ENCODE results near the gene PCSK2. TPM values are rescaled to one million over a fixed set of nuclear protein-coding genes. Genes with fewer than 3 reads are reported as not detected.

Gene PCSK2
- total and polyA plus RNA-seq, 10 donors = 0.06 to 0.17 (median 0.16) TPM; not detected in 3

DNA sequence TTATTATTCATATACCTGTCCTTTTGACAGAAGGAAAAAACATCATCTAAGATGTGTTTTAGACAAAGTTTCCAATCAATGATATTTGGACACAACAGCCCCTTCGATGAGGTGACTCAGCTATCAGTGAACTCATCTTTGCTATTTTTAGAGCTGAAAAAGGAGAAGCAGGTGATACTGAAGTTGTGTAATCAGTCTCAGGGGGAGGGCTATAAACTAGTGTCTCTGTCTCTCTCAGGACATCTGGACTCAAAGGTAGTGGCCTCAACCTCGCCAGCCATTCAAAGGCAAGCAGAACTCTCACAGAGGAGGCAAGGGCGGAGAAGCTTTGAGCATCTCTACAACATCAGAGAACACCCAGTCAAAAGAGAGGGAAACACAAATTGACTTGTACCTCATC, 168.9 kb downstream of the PCSK2 start:
- TF ChIP-seq POLR2AphosphoS5 (IDR thresholded peaks at IDR 0.05) = no peak
- TF ChIP-seq POLR2A (IDR thresholded peaks at IDR 0.05) = no peak
- TF ChIP-seq, protein P1, sequence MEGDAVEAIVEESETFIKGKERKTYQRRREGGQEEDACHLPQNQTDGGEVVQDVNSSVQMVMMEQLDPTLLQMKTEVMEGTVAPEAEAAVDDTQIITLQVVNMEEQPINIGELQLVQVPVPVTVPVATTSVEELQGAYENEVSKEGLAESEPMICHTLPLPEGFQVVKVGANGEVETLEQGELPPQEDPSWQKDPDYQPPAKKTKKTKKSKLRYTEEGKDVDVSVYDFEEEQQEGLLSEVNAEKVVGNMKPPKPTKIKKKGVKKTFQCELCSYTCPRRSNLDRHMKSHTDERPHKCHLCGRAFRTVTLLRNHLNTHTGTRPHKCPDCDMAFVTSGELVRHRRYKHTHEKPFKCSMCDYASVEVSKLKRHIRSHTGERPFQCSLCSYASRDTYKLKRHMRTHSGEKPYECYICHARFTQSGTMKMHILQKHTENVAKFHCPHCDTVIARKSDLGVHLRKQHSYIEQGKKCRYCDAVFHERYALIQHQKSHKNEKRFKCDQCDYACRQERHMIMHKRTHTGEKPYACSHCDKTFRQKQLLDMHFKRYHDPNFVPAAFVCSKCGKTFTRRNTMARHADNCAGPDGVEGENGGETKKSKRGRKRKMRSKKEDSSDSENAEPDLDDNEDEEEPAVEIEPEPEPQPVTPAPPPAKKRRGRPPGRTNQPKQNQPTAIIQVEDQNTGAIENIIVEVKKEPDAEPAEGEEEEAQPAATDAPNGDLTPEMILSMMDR (IDR thresholded peaks at IDR 0.05 in 8 of 11, conservative IDR thresholded peaks at IDR 0.05 in 3 of 11) = no peak
- no peaks in the 10 kb centered on the region for H3K36me3 ChIP-seq
- no peaks in the 10 kb centered on the region for H3K27me3 ChIP-seq (replicated peaks in 1 of 7)
- H3K27ac ChIP-seq = no peak overlapping the region
- DNase-seq = no peak
- intact Hi-C loops (cut with DNase I; ENCODE audit: low total_unique reads) = no loop called here
- H3K9me3 ChIP-seq = no peaks in the 10 kb centered on the region
- 74 to 91% (median 80%) methylated on average over 3 of the region's 3 CpGs for WGBS, 5 donors
- H3K4me3 ChIP-seq = no peak overlapping the region
- H3K4me1 ChIP-seq = no peaks in the 10 kb centered on the region

- no peak for DNase-seq
- H3K4me3 ChIP-seq = no peak overlapping the region
- peaks cover 0 to 6% (median 0%) of the 10 kb centered on the region in 8 donors for H3K9me3 ChIP-seq
- no peak overlapping the region for H3K27ac ChIP-seq
- intact Hi-C loops (cut with DNase I; ENCODE audit: low total_unique reads) = no loop called here
- TF ChIP-seq POLR2AphosphoS5 (IDR thresholded peaks at IDR 0.05) (no peak), POLR2A (IDR thresholded peaks at IDR 0.05) (no peak)
- TF ChIP-seq, protein P1 (IDR thresholded peaks at IDR 0.05 in 8 of 11, conservative IDR thresholded peaks at IDR 0.05 in 3 of 11) = no peak
- H3K27me3 ChIP-seq (replicated peaks in 1 of 7) = peaks cover 0 to 13% (median 0%) of the 10 kb centered on the region in 7 donors
- 42 to 58% (median 47%) methylated on average over 6 to 7 of the region's 7 CpGs for WGBS, 5 donors
- H3K4me1 ChIP-seq = no peaks in the 10 kb centered on the region
- H3K36me3 ChIP-seq = no peaks in the 10 kb centered on the region
Measured at GRCh38 chr20:17399303-17399985, 172.6 kb downstream of the PCSK2 start.

- 69 to 86% (median 76%) methylated on average over 4 of the region's 4 CpGs for WGBS, 5 donors
- Histone ChIP-seq H3K27ac (no peak overlapping the region), H3K9me3 (peaks cover 0 to 6% (median 0%) of the 10 kb centered on the region in 8 donors), H3K27me3 (replicated peaks in 1 of 7) (peaks cover 0 to 16% (median 0%) of the 10 kb centered on the region in 7 donors), H3K4me1 (no peaks in the 10 kb centered on the region), H3K36me3 (no peaks in the 10 kb centered on the region), H3K4me3 (no peak overlapping the region)
- TF ChIP-seq, protein P1 (IDR thresholded peaks at IDR 0.05 in 8 of 11, conservative IDR thresholded peaks at IDR 0.05 in 3 of 11) = no peak
- no peak for TF ChIP-seq POLR2A (IDR thresholded peaks at IDR 0.05)
- no peak for TF ChIP-seq POLR2AphosphoS5 (IDR thresholded peaks at IDR 0.05)
- intact Hi-C loops (cut with DNase I; ENCODE audit: low total_unique reads) = no loop called here
- DNase-seq = no peak
Measured at GRCh38 chr20:17403461-17403860, 176.6 kb downstream of the PCSK2 start.

DNA sequence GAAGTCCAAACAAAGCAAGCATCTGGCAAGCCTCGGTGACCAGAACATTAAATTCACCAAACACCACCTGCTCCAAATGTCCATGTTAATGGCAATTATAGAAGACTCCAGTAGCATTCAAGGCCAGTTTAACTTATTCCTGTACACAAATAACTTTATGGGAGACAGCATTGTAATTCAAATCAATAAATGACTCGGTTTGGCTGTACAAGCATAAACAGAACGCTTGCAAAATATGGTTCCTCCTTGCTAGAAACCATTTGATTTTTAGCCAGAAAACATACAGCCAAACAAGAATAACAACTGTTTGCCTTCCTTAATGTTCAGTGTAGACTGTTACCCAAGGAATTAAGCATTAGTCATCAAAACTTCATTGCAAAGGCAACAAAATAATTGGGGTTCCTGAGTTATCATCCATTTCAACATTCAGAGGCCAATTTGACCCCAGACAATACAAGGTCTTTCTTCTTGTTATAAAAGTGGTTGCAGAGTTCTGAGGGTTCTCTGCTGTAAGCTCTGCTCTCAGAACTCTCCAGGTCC, 179.3 kb downstream of the PCSK2 start:
- H3K4me1 ChIP-seq = no peaks in the 10 kb centered on the region
- H3K9me3 ChIP-seq = peaks cover 0 to 9% (median 0%) of the 10 kb centered on the region in 8 donors
- no peaks in the 10 kb centered on the region for H3K36me3 ChIP-seq
- H3K4me3 ChIP-seq = no peak overlapping the region
- peaks cover 0 to 23% (median 0%) of the 10 kb centered on the region in 7 donors for H3K27me3 ChIP-seq (replicated peaks in 1 of 7)
- TF ChIP-seq POLR2A (IDR thresholded peaks at IDR 0.05) (no peak), POLR2AphosphoS5 (IDR thresholded peaks at IDR 0.05) (no peak)
- TF ChIP-seq, protein P1 (IDR thresholded peaks at IDR 0.05 in 8 of 11, conservative IDR thresholded peaks at IDR 0.05 in 3 of 11) = no peak
- 78 to 94% (median 91%) methylated on average over 3 of the region's 3 CpGs for WGBS, 5 donors
- intact Hi-C loops (cut with DNase I; ENCODE audit: low total_unique reads) = no loop called here
- H3K27ac ChIP-seq = no peak overlapping the region
- no peak for DNase-seq

Measured in spleen (tissue), 11 donors.